Pulmonary artery endothelial cell (primary cell): ENCODE measurements around the gene MYL11. TPM values are rescaled to one million over a fixed set of nuclear protein-coding genes. Genes with fewer than 3 reads are reported as not detected.
A peak's percentile ranks its signal among the peaks of the same experiment; 100 is the strongest.

Source experiments
- DNase-seq: peaks from one replicate; pipeline ENCODE4 v3.0.0-alpha.2; 2011; ENCODE audit warnings: low read depth, low spot score
- total RNA-seq: library from RNA; depleted of rRNA; stranded (reverse); fragments of >200 nt; gene quantifications from 2 replicates; pipeline ENCODE4 v1.2.3, GENCODE V29; 2014

MYL11 gene
- total RNA-seq, 1 donor from 2014 or later, result not detected

DNA sequence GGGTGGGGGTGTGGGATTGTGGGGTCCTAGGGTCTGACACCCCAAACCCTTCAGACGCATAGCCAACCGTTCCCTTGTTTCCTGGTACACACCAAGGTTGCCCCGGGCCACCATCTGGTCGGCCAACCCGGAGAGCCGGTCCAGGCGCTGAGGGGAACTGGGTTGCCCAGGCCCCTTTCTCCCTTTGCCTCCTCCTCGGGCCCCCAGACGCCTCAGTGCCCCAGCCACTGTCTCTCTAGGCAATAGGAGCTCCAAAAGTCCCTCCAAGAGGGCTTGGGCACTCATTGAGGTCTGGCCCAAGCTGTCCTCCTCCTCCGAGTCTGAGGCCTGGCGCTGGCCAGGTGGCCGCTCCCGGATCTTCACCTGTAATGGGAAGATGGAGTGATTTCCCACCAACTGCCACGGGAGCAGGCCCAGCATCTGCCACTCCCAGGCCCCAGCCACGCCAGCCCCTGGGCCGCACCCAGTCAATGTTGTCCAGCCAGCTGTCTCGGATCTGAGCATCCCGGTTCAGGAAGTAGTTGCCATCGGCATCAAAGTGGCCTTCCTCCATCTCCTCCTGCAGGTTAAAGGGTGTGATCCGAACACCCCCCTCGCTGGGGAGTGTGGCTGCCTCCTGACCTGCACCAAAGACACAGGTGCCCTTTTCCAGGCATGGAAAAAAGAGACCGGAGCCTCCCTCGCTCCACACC lies 21.0 kb upstream of the MYL11 start:
- no peak for DNase-seq

DNA sequence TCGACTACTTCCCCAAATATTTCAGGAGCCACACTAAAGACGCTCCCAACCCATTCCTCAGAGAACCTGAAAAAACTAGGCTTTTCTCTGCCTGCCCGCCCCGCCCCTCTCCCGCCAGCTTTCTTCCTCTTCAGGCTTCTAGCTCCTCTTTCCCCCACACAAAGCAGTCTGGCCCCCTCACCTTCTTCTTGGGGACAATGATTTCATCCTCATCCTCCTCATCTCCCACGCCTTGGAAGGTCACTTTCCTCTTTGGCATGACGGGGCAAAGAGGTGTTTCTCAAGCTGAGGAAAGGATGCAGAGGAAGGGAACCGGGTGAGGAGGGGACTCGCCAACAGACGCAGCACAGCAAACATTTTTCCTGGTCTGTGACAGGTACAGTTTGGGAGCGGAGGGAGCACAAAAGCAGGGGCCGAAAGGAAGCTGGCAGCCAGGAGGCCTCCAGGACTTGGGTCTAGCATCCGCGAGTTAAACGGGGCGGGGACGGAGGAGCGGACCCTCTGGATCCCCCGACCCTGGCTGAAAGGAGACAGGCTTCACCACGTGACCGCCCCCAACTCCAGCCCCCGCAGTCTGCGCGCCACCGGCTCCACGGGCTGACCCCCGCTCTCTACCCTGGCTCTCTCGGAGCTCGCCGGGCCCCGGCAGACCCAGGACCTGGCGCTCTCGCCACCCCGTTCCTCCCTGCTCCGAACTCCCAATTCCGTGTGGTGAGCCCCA lies 20.0 kb upstream of the MYL11 start:
- DNase-seq, result no peak

DNA sequence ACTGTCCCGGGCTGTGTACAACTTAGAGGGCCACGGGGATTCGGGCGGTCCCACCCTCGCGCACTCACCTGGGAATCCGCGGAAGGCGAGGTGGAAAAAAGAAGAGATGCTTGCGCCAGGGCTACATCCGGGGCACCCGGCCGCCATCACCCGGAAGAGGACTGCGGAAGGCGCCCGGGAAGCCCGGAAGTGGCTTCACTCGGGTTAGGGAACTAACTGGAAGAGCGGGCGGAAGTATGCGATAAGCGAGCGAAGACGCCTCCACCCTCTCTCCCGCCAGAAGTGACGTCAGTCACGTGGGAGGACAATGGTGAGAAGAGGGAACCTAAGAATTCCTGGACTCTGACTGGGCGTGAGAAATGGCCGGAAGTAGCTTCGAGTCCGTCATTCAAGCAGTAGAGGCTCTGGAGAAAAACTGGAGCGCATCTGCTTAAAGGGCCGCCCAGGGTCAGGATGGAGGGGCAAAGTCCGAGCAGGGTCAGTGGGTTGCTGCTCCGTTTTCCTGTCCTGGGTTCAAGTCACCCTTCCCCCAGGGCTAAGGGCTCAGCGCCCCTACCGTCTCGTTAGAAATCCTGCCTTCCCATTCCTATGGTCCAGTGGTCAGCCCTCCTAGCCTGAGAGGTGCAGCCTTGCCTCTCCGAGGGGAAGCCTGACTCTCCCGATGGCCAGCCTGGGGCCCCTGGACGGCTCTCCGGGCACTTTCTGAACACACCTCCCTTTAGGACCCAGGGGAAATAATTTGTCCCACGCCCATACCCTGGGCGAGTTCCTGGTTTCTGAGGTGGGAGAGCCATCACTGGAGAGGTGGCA lies 19.3 kb upstream of the MYL11 start, which contains the start of gene CD2BP2:
CD2BP2 (minus strand) TSS at position 165 of the 810 bp plus-strand sequence. CDS start 627 bp downstream, outside the sequence.
- DNase-seq, result peak; percentile 98

DNA sequence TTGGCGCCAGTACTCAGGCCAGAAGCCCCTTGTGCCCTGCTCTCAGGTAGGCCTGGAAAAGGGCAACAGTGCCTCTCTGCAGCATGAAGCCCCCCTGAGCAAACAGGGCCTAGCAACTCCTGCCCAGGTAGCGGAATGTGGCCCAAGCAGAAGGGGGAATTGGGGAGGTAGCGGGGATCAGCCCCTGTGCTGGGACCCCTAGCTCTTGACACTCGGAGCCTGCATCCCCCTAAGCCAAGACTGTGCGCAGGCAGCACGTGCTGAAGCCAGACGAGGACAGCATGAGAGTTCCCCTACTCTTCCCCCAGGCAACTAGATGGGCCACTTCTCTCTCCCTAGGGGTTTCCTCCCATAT lies 18.7 kb upstream of the MYL11 start:
- DNase-seq, result no peak

DNA sequence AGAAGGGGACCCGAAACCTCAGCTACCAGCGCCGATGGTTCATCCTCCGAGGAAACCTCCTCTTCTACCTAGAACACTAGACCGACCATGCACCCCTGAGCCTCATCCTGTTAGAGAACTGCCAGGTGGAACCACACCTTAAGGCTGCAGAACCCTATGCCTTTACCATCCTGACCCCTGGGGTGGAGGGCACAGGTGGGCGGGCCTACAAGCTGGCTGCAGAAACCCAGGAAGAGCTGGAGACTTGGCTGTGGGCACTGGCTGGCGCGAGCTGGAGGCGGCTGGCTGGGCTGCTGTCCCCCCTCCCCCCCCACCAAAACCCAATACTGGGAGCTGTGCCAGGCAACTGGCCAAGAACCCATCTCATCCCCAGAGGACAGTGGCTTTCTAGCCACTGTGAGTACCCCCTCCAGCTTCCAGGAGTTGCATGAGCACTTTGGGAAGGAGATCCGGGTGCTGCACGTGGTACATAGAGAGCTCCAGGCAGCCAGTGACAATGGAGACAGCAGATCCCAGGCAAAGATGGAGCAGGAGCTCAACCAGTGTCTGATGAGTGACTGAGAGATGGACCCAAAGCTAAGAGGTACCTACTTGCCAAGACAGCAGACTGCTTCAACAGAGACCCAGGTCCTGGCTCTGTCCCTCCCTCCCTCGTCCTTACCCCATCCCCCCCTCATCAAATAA lies 18.1 kb upstream of the MYL11 start:
- no peak for DNase-seq

DNA sequence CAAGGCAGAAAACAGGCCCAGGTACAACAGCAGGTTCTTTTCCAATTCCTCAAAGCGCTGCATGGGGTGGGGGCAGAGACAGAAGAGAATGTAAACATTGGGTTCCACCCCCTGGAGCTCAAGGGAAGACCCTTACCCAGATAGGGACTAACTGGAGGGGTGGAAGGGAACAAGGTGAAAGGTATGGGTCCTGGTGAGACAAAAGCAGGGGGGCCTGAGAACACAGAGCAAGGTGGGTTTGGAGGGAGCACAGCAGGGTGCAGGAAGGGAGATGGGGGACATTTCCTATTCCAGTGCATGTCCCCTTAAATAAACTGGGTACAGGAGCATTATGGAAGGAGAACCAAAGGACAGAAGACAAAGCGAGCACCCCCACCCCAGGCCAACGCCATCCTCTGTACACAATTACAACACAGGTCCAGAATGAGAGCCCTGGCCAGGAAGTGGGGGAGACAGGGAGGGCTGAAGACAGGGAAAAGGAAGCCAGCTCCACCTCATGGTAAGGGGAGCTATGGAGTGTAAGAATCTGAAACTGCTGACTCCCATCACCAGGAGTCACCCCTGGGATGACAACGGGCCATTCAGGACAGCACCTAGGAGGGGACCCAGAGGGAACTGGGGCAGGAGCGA lies 17.4 kb upstream of the MYL11 start:
- DNase-seq, result no peak

DNA sequence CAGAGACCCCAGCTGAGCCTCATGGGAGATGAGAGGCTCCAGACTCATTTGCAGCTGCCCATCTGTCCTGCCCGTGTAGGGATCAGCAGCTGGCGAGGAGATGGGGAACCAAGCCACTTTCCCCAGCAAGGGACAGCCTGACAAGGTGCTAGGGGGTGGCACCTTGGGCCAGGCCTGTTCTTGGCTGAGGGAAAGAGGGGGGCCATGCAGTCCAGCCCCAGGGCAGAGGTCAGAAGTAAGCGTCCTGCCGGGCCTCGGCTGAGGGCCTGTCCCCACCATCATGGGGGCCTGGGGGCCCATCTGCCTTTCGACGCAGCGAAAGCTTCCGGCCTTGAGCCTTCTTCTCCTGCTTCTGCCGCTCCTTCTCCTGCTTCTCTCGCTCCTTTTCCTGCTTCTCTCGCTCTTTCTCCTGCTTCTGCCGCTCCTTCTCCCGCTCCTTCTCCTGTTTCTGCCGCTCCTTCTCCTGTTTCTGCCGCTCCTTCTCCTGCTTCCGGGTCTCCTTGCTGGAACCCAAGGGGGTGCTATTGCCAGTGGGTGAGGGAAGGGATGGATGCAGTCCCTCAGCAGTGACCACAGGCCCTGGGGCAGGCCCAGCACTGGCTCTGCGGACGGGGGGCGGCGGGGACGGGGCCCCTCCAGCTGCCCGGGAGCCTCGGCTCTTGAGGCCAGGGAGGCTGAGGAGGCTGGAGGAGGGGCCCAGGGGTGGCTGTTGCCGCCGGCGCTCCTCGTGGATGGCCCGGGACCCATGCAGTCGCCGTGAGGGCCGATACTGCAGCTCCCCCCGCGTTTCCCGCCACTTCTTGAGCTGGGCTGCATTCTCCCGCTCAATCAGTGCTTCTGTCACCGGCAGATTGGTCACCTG lies 16.7 kb upstream of the MYL11 start:
- DNase-seq, result no peak

DNA sequence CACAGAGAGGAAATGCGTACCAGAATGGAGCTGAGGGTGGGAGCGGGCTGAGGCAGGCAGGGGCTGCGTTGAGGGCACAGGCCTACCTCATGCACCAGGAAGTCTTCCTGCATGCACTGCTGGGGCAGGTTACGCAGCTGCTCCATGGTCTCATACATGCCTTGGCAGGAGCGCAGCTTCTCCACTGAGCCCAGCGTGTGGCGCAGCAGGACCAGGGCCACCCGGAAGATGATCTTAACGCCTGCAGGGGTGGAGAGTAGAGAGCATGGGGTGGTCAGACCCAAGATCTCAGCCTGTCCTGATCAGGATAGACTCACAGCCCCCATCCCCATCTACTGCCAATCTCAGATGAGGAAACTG lies 16.0 kb upstream of the MYL11 start:
- no peak for DNase-seq

DNA sequence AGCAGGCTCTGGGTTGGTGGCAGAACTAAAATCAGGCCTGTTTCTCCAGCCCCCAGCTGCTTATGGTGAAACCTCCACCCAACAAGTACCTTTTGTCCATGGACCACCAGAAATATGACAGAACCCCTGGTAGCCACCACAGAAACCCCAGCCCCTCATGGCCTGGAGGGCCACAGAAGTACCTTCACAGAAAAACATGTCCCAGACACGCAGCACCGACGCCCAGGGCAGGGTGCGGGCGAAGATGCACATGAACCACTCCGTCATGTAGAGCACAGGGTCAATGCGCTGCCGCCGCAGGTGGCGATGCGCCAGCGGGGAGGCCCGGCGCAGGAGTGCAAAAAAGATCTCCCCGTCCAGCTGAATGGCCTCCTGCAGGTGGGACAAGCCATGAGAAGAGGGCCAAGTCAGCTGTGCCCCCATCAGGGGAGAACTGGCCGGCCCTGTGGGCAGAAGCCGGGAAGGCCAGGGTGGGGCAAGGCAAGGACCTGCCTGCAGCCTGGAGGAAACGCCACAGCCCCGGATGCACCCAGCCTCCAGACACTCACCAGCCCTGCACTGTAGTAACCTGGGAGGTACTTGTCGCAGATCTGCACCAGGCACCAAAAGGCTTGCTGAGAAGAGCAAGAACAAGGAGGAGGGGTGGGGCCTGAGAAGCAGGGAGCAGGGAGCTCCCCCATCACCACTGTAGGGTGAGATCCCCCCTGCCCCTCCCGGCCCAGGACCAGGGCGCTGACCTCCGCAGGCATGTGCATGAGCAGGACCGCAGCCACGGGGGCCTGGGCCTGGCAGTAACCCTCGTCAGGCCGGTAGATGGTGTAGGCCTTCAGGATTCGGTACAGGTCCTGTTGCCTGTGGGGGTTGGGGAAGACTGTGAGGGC lies 15.4 kb upstream of the MYL11 start:
- DNase-seq, result no peak

DNA sequence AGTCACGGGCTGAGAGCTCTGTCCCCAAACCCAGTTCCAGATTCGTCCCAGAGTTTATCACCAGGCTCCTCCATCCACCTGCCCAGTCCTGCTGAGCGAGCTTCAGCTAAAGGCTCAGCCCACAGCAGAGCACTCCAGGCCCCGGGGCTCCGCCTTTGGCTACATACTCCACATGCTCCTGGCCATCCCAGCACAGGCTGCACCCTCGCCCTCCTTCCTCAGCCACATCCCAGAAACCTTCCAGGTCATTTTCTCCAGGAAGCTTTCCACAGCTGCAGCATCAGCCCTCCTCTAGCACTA lies 14.8 kb upstream of the MYL11 start:
- no peak for DNase-seq

DNA sequence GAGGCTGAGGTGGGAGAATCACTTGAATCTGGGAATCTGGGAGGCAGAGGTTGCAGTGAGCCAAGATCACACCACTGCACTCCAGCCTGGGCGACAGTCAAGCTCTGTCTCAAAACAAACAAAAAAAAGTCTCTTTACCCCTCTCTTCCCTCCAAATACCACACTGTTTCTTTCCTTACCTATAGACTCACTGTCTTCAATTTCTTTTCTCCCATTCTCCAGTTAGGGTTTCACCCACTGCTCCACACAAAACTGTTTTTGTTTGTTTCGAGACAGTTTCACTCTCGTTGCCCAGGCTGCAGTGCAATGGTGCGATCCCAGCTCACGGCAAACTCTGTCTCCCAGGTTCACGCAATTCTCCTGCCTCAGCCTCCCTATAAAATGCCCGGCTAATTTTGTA lies 13.4 kb upstream of the MYL11 start:
- DNase-seq, result no peak

DNA sequence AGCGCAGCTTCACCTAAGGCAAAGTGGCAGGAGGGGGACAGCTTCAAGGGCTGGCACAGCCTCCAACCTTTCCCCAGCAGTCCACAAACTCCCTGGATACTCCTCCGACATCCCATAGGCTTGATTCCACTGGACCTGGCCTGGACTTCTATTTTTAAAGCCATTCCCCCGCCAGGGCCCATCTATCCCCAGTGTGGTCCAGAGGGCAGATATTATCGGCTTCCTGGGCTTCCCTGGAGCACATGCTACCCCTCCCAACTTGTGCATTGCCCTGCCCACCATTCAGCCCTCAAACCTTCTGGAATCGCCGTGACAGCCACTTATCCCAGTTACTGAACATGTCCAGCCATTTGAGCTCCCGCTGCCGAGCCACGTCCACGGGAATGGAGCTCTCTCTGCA lies 9.4 kb upstream of the MYL11 start:
- DNase-seq, result no peak

DNA sequence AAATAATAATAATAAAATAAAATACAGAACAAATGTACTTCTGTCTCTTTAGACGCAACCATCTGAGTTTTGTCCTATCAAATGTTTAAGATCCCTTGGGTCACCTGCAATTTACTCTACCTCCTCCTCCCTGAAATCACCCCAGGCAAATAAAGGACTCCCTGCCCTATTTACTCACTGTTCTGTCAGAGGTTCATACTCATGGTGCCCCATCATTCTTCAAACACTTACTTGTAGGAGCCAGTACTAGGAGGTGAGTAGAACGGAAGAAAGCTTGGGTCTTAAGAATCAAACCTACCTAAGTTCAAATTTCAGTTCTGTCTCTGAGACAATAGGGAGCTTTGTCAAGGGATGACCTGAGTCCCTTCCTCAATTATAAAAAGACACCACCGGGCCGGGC lies 8.1 kb upstream of the MYL11 start:
- DNase-seq, result no peak

DNA sequence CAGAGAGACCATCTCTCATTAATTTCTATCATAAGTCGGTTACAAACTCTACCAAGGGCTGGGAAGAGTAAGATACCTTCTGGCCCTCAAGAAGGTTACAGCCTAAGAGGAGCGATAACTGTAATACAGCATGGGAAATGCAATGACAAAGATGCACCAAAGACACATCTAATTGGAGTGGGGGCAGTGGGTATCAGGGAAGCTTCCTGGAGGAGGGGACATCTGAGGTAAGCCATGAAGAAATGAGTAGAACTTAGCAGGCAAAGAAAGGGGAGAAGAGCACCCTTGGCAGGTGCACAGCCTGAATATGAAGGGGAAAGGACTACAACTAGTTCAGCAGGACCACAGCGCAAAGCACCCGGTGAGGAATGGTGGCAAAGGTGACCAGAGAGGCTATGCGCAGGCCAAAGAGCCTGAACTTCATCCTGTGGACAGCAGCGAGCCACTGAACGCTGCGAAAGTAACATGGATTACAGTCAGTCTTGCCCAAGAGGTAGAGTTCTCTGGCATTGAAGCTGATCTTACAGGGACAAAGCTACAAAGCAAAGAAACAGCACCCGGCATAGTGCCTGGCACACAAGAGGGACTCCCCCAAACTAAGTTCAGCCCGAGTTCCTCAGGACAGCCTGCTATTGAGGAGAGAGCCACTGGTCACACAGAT lies 7.1 kb upstream of the MYL11 start:
- no peak for DNase-seq

DNA sequence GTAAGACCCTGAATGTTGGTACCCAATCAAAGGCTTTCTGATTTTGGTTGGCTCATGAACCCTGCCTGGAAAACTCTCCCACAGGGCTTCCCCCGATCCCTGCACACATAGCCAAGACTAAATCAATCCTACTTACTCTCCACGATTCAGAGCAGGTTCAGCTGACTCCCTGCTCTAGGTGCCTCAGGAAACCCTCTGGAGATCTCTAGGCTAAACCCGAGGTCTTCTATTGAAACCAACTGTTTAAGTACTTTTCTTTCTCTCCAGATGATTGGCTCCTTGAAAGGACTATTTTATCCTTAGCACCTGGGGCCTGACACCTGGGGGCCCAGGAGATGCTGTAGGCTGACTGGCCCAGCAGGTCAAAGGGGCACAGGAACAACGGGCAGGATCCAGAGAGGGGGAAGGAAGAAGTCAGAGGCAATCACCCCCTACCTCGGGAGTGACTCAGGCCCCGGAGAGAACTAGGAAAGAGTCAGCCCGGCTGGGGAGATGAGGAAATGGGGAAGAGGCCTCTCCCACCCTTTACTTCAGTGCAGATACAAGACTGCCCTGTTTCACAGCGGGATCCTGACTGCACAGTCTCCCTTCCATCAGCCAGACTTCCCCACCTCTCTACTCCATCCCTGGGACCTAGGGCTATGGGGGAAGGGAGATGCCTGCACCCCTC lies 6.3 kb upstream of the MYL11 start:
- DNase-seq, result no peak

DNA sequence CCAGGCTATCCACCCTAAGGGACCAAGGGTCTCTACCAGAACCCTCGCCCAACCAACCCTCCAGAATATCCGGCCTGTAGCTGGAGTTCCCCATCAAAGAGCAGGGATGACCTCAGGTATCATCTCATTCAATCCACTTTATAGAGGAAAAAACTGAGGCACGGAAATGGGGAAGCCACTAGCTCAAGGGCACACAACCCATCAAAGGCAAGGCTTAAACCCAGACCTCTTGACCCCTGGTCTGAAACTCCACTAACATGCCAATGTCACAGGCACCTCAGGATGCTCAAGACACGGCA lies 5.9 kb upstream of the MYL11 start:
- no peak for DNase-seq

DNA sequence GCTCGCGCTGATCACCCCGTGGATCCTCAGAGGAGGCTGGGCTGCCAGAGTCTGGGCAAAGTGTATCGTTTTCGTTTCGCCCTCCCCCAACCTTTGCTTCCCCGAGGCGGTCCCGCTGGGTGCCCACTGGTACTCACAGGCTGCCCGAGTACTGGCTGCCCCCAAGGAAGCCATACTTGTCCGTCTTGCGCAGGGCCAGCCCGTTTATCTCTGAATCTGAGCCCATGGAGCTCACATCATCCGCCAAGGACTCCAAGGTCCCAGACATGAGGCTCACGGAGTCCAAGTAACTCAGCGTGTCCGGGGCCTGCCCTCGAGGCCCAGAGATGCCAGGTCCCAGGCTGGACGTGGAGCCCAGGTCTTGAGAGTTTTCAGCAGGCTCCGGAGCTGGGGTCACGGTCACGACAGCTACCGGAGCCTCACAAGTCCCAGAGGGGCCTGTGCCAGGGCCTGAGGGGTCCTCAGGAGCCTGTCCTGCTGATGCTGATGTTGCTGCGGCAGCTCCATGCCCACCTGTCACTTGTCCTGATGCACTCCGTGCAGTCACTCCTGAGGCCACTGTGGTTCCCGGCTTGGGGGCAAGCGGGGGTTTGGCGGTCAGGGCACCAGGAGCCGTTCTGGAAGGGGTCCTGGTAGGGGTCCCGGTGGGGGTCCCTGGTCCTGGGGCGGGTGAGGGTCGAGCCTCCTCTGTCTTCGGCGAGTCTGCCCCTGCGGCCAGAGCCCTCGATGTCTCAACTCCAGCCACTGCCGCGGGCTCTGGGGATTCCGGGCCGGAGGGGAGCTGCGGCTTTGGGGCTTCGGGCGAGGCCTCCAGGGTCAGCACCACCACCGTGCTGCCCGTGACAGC lies 5.3 kb upstream of the MYL11 start:
- DNase-seq, result no peak

DNA sequence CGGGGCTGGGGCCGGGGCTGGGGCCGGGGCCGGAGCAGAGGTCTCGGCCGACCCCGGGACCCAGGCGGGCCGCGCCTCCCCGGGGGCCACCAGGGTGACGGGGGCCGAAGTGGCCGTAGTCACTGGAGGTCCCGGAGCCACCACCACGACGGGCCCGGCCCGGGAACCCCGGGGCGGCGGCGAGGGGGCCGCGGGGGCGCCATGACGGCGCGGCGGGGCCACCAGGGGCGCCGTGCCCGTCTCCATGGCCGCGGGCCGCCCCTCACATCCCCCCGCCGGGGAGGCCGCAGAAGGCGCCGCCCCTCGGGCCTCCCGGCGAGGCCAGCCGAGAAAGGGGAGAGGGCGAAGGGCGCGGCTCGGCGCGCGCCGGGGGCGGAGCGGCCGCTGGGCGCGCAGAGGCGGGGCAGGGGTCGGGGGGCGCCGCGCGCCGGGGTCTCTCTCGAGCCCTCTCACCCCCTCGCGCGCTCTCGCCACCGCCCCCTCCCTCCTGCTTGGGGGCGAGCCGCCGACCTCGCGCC lies 4.6 kb upstream of the MYL11 start:
- no peak for DNase-seq
